Activated effector memory CD4-positive, alpha-beta T cell treated with Interleukin-2 at 50 U/mL for 16 hours (primary cell): ENCODE measurements around the gene DRD1.
A peak's percentile ranks its signal among the peaks of the same experiment; 100 is the strongest.
"Not testable (repeated sequence)": the region's sequence is repeated elsewhere in the genome, so short reads cannot be mapped to it uniquely, and the experiment has no call there.

Experiments used
- DNase-seq: peaks from one replicate; pipeline ENCODE4 v3.0.0-alpha.2; 2020

Gene DRD1

GRCh38 chr5:175467983-175468690 lies 24.2 kb upstream of the DRD1 start:
- DNase-seq, result no peak

- no peak for DNase-seq
Measured at GRCh38 chr5:175466700-175467318, 22.8 kb upstream of the DRD1 start.

- DNase-seq, result no peak
Measured at GRCh38 chr5:175465282-175465681, 21.3 kb upstream of the DRD1 start.

GRCh38 chr5:175464942-175465233 lies 20.9 kb upstream of the DRD1 start:
- no peak for DNase-seq

GRCh38 chr5:175464074-175464941 lies 20.3 kb upstream of the DRD1 start:
- peak; percentile 46 for DNase-seq

GRCh38 chr5:175463641-175464040 lies 19.7 kb upstream of the DRD1 start:
- DNase-seq, result no peak

- DNase-seq, result no peak
Measured at GRCh38 chr5:175461370-175461769, 17.4 kb upstream of the DRD1 start.

- DNase-seq, result no peak
Measured at GRCh38 chr5:175460552-175460951, 16.6 kb upstream of the DRD1 start.

GRCh38 chr5:175460126-175460525 lies 16.1 kb upstream of the DRD1 start:
- no peak for DNase-seq

- DNase-seq, result no peak
Measured at GRCh38 chr5:175457466-175457865, 13.5 kb upstream of the DRD1 start.

- no peak for DNase-seq
Measured at GRCh38 chr5:175456105-175456742, 12.2 kb upstream of the DRD1 start.

GRCh38 chr5:175454338-175454737 lies 10.4 kb upstream of the DRD1 start:
- DNase-seq, result not testable (repeated sequence)

- no peak for DNase-seq
Measured at GRCh38 chr5:175452166-175452565, 8.2 kb upstream of the DRD1 start.

- DNase-seq, result no peak
Measured at GRCh38 chr5:175448276-175448675, 4.3 kb upstream of the DRD1 start.

- no peak for DNase-seq
Measured at GRCh38 chr5:175447571-175447970, 3.6 kb upstream of the DRD1 start.

- not testable (repeated sequence) for DNase-seq
Measured at GRCh38 chr5:175446378-175446777, 2.4 kb upstream of the DRD1 start.

- DNase-seq, result no peak
Measured at GRCh38 chr5:175444905-175445456, 999 bp upstream of the DRD1 start.

- no peak for DNase-seq
Measured at GRCh38 chr5:175443514-175444059, 395 bp downstream of the DRD1 start.

GRCh38 chr5:175438234-175438857 lies 5.6 kb downstream of the DRD1 start:
- DNase-seq, result no peak

- DNase-seq, result no peak
Measured at GRCh38 chr5:175436359-175436758, 7.6 kb downstream of the DRD1 start.

GRCh38 chr5:175434800-175435199 lies 9.2 kb downstream of the DRD1 start:
- DNase-seq, result no peak

- no peak for DNase-seq
Measured at GRCh38 chr5:175427762-175428161, 16.2 kb downstream of the DRD1 start.
